NCI-H1417 treated with DMSO at 0.1 percent for 48 hours (cell line): ENCODE results near the gene ANKRD22.
"Not testable (repeated sequence)": the region's sequence is repeated elsewhere in the genome, so short reads cannot be mapped to it uniquely, and the experiment has no call there.

ENCODE experiments used
- DNase-seq: peaks from one replicate; lab custom pipeline; 2025; lab: John Stamatoyannopoulos, UW

The ANKRD22 gene

DNA sequence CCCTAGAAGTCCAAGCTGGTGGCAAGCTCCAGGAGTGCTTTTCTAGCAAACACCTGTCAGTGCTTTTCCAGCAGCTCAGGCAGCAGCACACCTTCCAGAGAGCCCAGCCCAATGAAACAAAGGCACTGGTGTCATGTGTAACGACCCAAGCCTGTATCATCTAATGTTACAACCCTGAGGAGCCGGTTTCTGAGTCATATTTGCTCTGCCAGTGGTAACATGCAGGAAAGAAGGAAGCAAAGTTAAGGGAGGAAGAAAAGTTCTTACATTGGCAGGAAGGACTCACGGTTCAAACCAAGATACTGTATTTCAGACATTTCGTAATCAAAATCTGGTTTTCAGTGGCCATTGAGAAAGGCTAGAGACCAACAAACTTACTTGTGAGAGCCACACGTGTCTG lies at the start of gene ANKRD22:
TSS of gene ANKRD22 (minus strand) at position 139 of the 400 bp plus-strand sequence. CDS start 237 bp downstream, outside the sequence.
- DNase-seq: no peak

DNA sequence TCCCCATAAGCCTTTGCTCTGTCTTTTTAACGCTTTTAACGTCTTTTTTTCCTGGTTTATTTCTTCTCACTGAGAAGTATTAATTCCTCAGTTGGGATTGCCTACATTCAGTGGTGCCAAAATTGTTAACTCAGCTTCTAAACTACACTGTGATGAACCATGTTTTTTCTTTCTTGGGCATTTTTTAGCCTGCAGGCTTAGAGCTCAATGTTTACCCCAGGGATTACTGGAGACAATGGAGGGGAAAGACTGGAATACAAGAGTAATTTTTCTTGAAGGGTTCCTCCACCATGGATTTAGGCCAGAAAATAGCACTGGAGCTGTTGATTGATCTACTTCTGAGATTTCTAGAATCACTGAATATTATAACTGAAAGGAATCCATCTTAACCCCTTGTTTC lies 48.2 kb upstream of the ANKRD22 start:
- DNase-seq: no peak

DNA sequence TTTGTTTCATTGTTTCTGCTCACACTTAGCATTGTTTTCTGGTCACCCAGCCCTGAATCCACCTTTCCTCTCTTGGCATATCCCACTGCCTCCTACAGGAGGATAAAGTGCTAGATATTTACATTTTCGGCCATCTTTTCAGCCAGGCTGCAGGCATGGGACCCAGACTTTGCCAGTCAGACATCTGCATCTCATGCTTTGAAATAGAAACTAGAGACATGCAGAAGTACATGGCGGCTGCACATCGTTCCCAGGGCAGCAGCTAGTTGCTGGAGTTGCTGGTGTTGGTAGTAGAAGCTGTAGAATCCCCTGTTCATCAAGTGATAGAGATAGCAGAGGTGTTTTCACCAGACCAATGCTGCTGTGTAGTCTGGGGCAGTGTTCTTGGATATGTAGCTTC lies 47.1 kb upstream of the ANKRD22 start:
- DNase-seq: no peak

DNA sequence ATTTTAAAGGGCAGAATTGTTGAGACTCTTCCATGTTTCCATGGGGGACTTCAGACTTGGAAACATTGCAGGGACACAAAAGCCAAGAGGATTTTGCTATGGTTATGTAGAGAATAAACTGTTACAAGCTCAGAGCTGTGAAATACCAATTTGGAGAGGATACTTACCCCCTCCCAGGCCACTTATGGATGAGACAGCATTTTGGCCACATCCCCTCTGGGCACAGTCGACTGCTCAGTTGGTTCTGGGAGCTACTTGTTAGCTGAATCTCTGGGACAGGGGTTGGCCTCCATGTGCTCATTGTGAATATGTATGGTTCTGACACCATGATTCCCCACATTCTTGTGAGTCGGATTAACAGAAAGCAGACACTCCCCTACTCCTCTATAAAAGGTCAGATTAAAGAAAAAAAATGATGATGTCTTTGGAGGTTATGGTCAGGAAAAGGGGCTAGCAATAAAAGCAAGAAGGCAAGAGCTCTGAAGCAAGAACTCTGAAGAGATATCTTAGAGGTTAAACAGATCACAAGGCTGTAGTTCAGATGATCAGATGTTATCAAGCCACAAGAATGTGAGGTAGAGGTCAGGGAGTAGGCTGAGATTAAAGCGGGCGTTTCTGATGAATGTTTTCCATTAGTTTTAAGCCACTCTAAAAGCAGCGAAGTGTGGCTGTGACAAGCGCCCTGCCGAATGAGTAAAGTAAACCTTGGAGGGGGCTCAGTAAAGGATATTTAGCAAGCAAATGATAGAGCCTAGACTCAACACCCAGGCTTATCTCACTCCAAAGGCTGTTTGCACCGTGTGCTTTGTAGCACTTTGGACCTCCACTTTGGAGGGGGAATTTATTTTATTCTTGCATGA lies 45.6 kb upstream of the ANKRD22 start:
- DNase-seq: no peak

DNA sequence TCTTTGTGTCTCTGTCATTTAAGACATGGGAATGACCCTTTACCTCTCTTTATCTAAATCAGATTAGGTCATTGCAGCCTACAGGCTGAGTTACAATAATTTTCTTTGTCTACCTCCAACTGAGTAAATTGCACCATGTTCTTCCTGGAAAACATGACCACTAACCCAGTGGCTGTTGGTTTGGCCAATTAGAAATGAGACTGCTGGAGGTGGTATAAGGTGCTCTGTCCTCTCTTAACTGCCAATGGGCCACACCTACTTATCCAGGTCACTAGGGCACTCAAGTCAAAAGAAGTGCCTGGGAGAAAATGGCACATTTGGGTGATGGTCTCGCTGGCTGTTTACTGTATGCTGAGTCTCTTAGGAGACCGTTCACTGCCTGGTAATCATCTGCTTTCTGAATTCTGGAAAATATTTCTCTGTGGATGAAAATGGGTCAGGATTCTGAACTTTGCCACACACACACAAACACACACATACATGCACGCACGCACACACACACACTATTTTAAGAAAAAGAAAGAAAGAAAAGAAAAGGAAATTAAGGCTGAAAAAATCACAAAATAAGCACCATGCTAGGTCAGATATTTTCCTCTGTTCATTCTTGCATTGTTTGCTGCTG lies 44.8 kb upstream of the ANKRD22 start:
- DNase-seq: no peak

DNA sequence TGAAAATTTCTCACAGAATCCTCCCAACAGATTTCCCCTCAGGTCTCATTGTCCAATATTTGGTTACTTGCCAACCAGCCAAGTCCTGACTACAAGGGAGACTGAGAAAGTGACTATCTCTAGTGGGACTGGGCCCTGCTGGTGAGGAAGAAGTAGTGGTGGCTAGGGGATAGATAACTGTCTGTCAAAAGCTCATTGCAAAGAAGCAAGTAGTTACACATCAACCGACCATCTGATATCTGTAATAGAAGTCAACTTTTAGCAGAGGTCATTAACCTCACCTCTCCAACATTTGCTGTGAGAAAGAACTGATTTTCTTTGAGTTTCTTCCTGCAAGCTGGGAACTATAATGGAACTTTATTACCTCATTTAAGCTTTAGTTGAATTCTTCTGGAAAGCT lies 43.6 kb upstream of the ANKRD22 start:
- DNase-seq: no peak

DNA sequence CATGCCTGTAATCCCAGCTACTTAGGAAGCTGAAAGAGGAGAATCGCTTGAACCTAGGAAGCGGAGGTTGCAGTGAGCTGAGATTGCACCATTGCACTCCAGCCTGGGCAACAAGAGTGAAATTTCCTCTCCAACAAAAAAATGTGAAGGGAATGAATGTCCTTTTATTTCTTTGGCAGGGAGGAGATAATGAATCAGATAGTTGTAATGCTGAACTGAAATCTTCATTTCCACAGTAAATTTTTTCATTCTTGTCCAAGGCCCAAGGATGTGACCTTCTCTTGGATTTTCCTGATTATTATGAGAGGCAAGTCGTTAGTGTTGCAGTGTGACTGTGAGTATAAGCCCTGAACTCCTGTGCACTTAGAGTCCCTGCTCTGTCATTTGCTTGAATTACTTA lies 42.0 kb upstream of the ANKRD22 start:
- DNase-seq: no peak

DNA sequence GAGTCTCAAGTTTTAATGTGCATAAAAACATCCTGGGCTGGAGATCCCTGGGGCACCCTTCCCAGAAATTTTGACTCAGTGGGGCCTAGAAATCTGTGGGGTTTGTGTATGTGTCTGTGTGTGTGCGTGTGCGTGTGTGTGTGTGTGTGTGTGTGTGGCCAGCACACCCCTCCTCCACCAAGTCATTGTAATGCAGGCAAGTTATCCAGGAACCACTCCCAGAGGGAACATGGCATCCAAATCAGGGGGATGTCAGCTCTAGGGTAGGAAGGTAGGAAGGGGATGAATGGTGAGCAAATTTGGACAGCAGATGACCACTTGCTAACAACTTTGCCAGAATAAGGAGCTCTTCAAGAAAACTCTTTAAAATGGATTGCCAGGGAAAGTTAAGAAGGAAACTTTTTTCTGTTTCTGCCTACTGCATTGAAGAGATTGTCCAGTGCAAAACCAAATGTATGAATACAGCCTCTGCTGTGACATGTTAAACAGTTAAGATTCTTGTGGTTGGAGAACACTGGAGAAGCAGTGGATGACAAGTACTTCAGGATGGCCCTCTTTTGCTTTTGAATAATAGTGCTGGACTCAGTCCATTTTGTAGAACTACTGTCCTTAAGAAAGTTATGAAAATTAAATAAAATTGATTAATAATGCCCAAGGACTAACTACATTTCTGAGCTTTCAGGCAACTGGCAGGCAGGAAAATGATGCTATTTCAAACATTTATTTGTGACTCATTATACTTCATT lies 40.8 kb upstream of the ANKRD22 start:
- DNase-seq: no peak

DNA sequence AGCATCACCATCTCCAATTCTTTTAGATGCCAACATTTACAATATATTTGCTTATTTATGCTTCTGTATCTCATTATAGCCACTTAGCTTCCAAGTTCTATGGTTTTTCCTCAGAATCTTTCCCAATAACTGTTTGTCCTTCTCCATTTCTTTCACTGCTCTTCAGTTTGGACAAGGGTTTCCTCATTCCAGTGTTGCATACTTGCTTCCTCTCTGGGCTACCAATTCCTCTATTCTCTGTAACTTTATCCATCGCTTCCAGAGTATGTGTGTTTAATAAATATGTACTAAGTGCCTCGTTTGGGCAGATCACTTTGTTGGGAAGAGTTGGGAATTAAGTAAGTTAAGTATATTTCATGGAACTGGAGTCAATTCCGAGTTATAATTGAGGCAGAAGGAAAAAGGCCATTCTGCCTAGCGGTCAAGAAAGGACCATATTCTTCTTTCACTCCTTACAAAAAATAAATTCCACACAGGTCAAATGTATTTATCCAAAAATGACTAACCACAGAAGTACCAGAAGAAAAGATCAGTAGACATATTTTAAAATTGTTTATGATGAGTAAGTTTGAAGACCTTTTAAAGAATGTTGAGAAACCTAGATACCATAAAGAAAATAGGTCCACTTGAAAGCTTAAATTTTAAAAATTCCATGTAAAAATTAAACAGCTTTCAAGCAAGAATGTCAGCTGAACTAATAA lies 39.2 kb upstream of the ANKRD22 start:
- no peak for DNase-seq

DNA sequence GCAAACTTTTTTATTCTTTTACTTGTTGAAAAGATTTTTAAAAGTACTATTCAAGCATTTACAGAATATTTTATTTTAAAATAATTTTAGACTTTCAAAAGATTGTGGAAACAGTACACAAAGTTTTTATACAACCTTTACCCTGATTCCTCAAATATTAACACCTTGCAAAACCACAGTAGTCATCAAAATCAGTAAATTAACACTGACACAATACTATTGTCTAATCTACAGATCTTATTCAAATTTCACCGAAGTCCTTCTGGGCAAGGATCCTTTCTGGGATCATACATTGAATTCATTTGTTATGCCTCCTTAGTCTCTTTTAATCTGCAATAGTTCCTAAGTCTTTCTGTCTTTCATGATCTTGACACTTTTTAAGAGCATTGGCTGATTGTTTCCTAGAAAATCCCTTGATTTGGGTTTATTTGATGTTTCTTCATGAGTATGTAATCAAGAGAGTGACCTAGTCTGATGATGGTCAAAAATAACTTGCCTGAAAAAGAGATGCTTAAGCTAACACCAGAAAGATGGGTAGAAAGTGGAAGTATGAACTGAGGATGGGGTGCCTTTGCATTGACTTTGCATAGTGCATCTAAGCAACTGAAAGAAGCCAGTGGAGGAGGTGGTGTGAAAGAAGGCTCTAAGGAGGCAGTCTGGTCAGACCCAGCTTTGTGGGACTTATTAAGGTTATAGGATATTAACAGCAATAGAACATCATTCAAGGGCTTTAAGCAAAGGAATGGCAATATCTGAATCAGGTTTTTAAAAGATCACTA lies 38.1 kb upstream of the ANKRD22 start:
- DNase-seq: no peak

DNA sequence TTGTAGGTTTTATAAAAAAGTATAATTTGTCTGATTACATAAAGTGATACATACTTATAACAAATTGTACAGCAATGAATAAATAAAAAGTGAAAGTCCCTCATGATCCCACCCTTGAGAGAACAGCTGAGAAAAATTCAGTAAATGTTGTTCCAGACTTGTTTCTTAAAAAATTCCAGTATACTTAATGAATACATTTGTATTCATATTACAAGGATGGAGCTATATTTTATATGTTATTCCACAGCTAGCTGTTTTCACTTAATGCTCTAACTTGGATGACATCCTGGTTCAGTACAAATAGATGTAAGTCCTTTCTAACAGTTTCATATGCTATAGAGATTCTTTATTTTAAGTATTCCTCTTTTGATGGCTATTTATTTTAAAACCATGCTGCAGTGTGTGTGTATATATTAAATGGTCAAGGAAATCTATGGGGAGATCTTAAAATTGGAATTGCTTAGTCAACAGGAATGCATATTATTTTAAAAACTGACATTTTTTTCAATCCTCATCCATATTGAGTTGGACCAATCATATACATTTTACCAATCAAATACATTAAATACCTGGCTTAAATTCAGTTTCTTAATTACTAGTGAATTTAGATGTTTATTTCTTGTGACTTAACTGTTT lies 37.3 kb upstream of the ANKRD22 start:
- no peak for DNase-seq

DNA sequence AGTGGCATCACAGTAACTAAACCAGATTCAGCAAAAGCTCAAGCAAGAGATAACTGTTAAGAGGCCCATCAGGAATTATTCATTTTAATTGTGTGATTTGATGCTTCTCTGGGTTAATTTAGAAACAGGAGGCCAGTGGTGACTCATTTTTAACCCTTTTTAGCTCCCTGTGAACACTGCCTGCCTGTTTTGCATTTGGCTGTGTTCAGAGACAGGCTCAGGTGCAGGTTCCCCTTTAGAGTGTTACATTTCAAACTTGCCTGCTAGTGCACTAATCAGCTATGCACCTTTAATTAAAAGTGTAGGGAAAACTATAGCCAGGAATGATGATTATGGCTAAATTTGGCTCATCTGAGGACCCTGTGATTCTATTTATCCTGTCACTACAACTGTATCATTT lies 34.9 kb upstream of the ANKRD22 start:
- DNase-seq: no peak

DNA sequence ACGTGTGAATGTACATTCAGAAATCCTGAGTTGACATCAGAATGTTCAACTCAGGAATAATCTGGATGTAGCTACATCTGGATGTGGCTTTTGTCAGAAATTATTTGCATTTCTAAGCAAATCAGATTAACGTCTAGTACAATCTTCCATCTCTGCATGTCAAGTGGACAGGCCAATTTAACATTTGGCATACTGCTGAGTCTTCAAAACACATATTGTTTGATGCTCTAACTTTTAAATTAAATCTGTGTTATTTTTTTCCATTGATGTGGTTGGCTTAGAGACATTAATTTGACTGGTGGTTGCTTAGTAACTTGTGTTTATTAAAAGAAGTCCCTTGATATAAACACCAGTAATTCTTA lies 31.8 kb upstream of the ANKRD22 start:
- DNase-seq: no peak

DNA sequence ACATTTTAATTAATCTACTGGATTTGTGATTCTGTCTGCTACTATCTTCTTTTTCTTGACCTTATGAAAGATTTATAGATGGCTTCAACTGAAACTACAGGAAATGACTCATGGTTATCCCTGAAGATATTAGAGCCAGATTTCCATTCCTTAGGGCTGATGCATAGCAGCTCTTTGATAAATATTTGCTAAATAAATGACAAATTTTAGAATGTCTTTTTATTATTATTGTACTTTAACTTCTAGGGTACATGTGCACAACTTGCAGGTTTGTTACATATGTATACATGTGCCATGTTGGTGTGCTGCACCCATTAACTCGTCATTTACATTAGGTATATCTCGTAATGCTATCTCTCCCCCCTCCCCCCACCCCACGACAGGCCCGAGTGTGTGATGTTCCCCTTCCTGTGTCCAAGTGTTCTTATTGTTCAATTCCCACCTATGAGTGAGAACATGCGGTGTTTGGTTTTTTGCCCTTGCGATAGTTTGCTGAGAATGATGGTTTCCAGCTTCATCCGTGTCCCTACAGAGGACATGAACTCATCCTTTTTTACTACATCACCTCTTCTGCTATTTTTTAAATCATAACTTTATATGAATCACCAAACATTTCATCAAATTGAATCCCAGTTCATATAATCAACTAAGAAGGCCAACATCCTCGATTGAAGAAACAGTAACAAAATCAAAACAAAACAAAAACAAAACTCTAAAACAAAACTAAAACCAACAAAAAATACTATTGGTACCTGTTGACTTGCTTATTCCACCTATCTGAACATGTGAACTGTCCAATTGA lies 31.2 kb upstream of the ANKRD22 start:
- DNase-seq: not testable (repeated sequence)

DNA sequence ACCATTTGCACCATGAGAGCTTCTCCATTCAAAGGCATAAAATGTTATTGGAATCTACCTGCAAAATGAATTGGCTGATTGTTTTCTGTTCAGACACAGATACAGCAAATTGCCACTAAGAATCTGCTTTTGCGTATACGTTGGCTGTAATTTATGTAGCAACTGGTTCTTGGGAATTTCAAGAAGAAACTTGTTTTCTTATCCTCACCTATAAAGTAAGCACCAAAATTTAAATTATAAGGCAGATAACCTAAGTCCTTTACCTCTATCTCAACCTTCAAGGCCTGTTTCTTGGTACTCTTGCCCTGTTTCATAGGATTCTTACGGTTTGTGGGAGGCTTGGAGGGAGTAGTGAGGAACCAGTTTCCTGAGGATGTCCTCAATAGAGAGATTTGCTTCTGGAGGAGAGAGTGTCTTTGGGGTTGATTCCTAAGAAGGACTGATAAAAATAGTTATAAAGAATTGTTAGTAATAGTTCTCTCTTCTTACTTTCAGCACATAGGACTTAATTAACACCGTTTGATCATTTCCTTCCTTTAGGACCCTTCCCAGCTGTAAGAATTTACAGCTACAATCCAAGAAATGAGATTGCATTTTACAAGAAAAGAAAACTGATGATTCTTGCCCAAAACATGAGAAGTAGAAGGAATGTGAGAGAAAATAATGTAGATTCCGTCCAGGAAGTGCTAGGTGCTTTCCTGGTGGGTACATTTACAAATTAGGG lies 30.4 kb upstream of the ANKRD22 start:
- DNase-seq: no peak

DNA sequence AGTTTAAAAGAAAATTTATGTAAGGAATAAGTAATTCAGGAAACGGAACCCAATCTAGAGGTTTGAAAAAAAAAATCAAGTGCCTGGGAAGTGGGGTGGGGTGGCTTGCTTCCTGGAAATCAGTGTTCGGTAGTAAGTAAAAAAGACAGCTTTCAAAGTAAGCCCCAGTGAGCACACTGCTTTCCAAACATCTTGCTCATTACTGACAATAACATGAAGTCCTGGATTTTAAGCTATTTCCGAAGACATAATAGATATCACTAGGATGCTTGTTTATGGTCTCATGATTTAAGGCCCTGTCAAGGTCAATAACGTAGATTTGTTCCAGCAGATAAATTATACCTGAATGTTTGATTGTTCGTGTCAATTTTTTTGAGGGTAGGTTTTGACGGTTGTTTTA lies 29.7 kb upstream of the ANKRD22 start:
- DNase-seq: no peak

DNA sequence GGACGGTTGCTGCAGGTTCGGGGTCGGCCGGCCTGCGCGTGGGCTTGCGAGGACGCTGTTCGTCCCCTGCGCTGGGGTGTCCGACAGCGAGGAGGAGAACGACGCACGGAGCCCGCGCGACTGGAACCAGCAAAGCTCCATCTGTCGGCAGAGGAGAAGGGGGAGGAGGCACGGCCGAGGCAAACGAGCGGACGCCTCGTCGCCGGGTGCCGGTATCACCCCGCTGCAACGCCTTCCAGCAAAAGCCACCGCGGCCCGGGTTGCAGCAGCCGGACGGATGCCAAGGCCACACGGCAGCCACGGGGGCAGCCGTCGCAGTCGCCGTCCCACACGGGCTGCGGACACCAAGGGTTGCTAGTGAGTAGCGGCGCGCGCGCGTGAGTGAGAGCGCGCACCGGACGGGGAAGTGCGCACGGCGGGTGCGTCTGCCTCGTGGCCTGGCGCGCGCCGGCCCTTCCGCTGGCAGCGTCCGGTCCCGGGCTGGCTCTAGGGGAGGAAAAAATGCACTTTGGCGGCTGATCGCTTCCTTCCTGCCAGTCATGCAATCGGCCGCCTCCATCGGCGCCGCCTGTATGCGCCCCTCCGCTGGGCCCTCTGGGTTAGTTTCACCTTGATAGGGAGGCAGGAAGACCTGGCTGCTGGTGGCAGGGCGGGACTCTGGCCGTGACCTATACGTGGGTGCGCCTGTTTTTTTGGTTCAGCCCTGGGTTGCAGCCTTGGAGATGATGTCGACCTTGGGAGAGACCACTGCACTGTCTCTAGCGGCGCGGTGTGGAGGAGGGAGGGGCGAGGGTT lies 28.8 kb upstream of the ANKRD22 start:
- DNase-seq: no peak

DNA sequence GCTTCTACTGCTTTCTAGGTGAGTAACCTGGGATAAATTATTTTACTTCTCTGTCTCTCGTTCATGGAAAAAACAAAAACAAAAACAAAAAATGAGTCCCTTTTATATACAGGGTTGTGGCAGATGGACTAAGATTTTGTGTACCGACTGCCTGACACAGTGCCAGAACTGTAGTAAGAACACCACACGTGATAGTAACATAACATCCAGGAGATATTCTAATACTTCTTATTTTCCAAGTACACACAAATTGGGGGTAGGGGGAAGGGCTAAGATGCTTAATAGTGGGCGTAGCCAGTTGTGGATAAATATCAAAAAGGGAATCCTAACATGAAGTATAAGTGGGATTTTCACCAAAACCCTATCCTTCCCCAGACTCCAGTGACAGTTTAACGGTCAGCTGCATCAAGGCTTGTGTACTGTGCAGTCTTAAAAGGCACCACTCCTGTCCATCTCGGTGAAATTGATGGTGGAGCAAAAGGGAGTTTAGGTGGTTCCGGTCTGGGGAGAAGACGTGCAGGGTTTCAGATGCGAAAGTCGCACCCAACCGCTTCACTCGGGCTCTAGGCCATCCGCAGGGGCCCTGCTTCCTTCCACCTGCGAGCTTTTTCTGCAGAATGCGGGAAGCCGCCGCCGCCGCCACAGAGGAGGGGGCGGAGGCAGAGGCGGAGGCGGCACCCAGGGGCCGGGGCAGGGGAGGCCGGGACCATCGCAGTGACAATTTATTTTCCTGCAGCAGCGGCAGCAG lies 28.1 kb upstream of the ANKRD22 start, which contains the start of gene STAMBPL1:
TSS of gene STAMBPL1 (plus strand) at position 712 of the 748 bp plus-strand sequence. CDS start 21,464 bp downstream, outside the sequence.
- no peak for DNase-seq
